Activated CD4-positive, alpha-beta T cell treated with anti-CD3 and anti-CD28 coated beads for 36 hours (primary cell): ENCODE data around the gene ATN1. TPM values are rescaled to one million over a fixed set of nuclear protein-coding genes. Genes with fewer than 3 reads are reported as not detected.
"Not testable (repeated sequence)": the region's sequence is repeated elsewhere in the genome, so short reads cannot be mapped to it uniquely, and the experiment has no call there.

Source experiments
- ATAC-seq: fragments of 200-7000 bp; cut with Tn5 transposase; one replicate; pipeline ENCODE4 v1.10.0; 2021; ENCODE audit warnings: mild to moderate bottlenecking, moderate library complexity
- CTCF ChIA-PET: fragments of 350-600 bp; sonication (Branson Sonifier 250); formaldehyde crosslinking; loops from one replicate; lab custom pipeline; 2021; ENCODE audit warnings: antibody characterized with exemption; lab: Charles Lee
- POLR2A ChIA-PET: fragments of 350-600 bp; sonication (Branson Sonifier 250); formaldehyde crosslinking; loops from one replicate; lab custom pipeline; 2021; ENCODE audit warnings: antibody characterized with exemption, inconsistent platforms; lab: Charles Lee
- DNase-seq: peaks from one replicate; pipeline ENCODE4 v3.0.0-alpha.2; 2020
- H3K27ac Mint-ChIP-seq: one replicate; pipeline ENCODE4 v1.8.0; 2021; ENCODE audit warnings: mixed read lengths
- H3K27me3 Mint-ChIP-seq: one replicate; pipeline ENCODE4 v1.8.0; 2021; ENCODE audit warnings: mixed read lengths
- H3K36me3 Mint-ChIP-seq: one replicate; pipeline ENCODE4 v1.8.0; 2021; ENCODE audit warnings: low read depth, mixed read lengths
- H3K4me1 Mint-ChIP-seq: one replicate; pipeline ENCODE4 v1.8.0; 2021; ENCODE audit warnings: mixed read lengths
- H3K4me3 Mint-ChIP-seq: one replicate; pipeline ENCODE4 v1.8.0; 2021; ENCODE audit warnings: mild to moderate bottlenecking, moderate library complexity, mixed read lengths
- H3K9me3 Mint-ChIP-seq: one replicate; pipeline ENCODE4 v1.8.0; 2021; ENCODE audit warnings: low read depth, mixed read lengths
- intact Hi-C, 2 experiments: fragments of 100-400 bp; cut with DNase I in 1 of 2; cut with micrococcal nuclease in 1 of 2; formaldehyde crosslinking; loops; one replicate each; pipeline versions ENCODE4 v1.14.2 to v1.15.1; 2022 to 2024; cut with DNase I, micrococcal nuclease
- total RNA-seq, 2 experiments: library from RNA; stranded (reverse); gene quantifications; one replicate each; pipeline ENCODE4 v1.2.3, GENCODE V29; 2021

Gene ATN1
- total RNA-seq, 2 experiments from 2014 or later = 32.2 to 32.4 TPM

- intact Hi-C loops = loop anchor here (1.0 to 2.0 kb wide), 15 partner anchors 13 to 298 kb away; partner anchors contain the start of genes LRRC23 (in 2 of the 2), SPSB2 (in 2 of the 2), USP5 (in 2 of the 2) and CHD4 (in 1 of the 2)
- peak; percentile 94 for ATAC-seq
- DNase-seq = peak; percentile 100
- Mint-ChIP-seq H3K4me1 (peaks cover 12% of the 10 kb centered on the region), H3K27me3 (no peaks in the 10 kb centered on the region), H3K36me3 (peaks cover 5% of the 10 kb centered on the region), H3K27ac (peak overlapping the region; percentile 94), H3K4me3 (peak overlapping the region; percentile 87), H3K9me3 (no peaks in the 10 kb centered on the region)
- ChIA-PET POLR2A (interaction anchor here (0.6 to 1.7 kb wide), 11 partner anchors 9 to 351 kb away, joined by 3 to 18 read pairs (median 4); partner anchors contain the start of genes C12orf57, ENO2, RNU7-1 and SPSB2), CTCF (interaction anchor here (0.6 to 2.0 kb wide), 31 partner anchors 9 to 753 kb away, joined by 3 to 38 read pairs (median 4); partner anchors contain the start of genes CDCA3, COPS7A, LRRC23 and SPSB2)
Measured at GRCh38 chr12:6890789-6891645, 36.7 kb upstream of the ATN1 start.

GRCh38 chr12:6891646-6892001 is 36.1 kb upstream of the ATN1 start:
- peak overlapping the region; percentile 94 for H3K27ac Mint-ChIP-seq
- ChIA-PET POLR2A (interaction anchor here (0.6 to 1.7 kb wide), 9 partner anchors 10 to 352 kb away, joined by 3 to 18 read pairs (median 4); partner anchors contain the start of genes C12orf57, RNU7-1 and SPSB2), CTCF (interaction anchor here (0.7 to 2.0 kb wide), 27 partner anchors 9 to 355 kb away, joined by 3 to 38 read pairs (median 5); partner anchors contain the start of genes CDCA3, COPS7A, LRRC23 and SPSB2)
- H3K27me3 Mint-ChIP-seq = no peaks in the 10 kb centered on the region
- intact Hi-C loops = loop anchor here (1.0 to 2.0 kb wide), 15 partner anchors 13 to 298 kb away; partner anchors contain the start of genes LRRC23 (in 2 of the 2), SPSB2 (in 2 of the 2), USP5 (in 2 of the 2) and CHD4 (in 1 of the 2)
- peak; percentile 40 for DNase-seq
- peaks cover 12% of the 10 kb centered on the region for H3K4me1 Mint-ChIP-seq
- peak overlapping the region; percentile 87 for H3K4me3 Mint-ChIP-seq
- ATAC-seq = peak; percentile 24
- peaks cover 5% of the 10 kb centered on the region for H3K36me3 Mint-ChIP-seq
- no peaks in the 10 kb centered on the region for H3K9me3 Mint-ChIP-seq

GRCh38 chr12:6892683-6893082 is 35.1 kb upstream of the ATN1 start:
- H3K36me3 Mint-ChIP-seq, H3K27me3 Mint-ChIP-seq, H3K9me3 Mint-ChIP-seq, ATAC-seq, POLR2A ChIA-PET, DNase-seq, intact Hi-C loops: not testable (repeated sequence)
- H3K4me1 Mint-ChIP-seq = peaks cover 12% of the 10 kb centered on the region
- peak overlapping the region; percentile 87 for H3K4me3 Mint-ChIP-seq
- CTCF ChIA-PET = interaction anchor here (0.6 to 2.0 kb wide), 4 partner anchors 8 to 76 kb away, joined by 3 to 9 read pairs (median 4); no protein-coding TSS in a partner anchor
- H3K27ac Mint-ChIP-seq = peak overlapping the region; percentile 58

- H3K27me3 Mint-ChIP-seq = no peaks in the 10 kb centered on the region
- POLR2A ChIA-PET = no interaction called here
- ATAC-seq = no peak
Measured at GRCh38 chr12:6894321-6894720, 33.4 kb upstream of the ATN1 start.

GRCh38 chr12:6896846-6897435 is 30.8 kb upstream of the ATN1 start:
- Mint-ChIP-seq H3K27ac (no peak overlapping the region), H3K36me3 (no peaks in the 10 kb centered on the region), H3K9me3 (no peaks in the 10 kb centered on the region), H3K4me1 (peaks cover 19% of the 10 kb centered on the region), H3K4me3 (no peak overlapping the region), H3K27me3 (no peaks in the 10 kb centered on the region)
- no peak for DNase-seq
- CTCF ChIA-PET = interaction anchor here (0.7 to 1.0 kb wide), 3 partner anchors 17 to 34 kb away, joined by 3 to 4 read pairs (median 3); partner anchors contain the start of genes ENO2 and SPSB2
- POLR2A ChIA-PET = no interaction called here
- intact Hi-C loops = no loop called here
- ATAC-seq = no peak

More at GRCh38 chr12:6894321-6894720, 33.4 kb upstream of the ATN1 start:
- intact Hi-C loops = no loop called here
- Mint-ChIP-seq H3K36me3 (peaks cover 5% of the 10 kb centered on the region), H3K4me3 (no peak overlapping the region), H3K9me3 (no peaks in the 10 kb centered on the region), H3K27ac (no peak overlapping the region), H3K4me1 (peaks cover 12% of the 10 kb centered on the region)
- DNase-seq = no peak
- CTCF ChIA-PET = interaction anchor here (1.2 kb wide), 1 partner anchor 25 kb away, joined by 5 read pairs; no protein-coding TSS in a partner anchor

GRCh38 chr12:6899427-6899826 is 28.3 kb upstream of the ATN1 start:
- POLR2A ChIA-PET = no interaction called here

GRCh38 chr12:6899837-6900519 is 27.8 kb upstream of the ATN1 start:
- POLR2A ChIA-PET = no interaction called here
- Mint-ChIP-seq H3K36me3 (no peaks in the 10 kb centered on the region), H3K9me3 (no peaks in the 10 kb centered on the region), H3K27me3 (no peaks in the 10 kb centered on the region), H3K27ac (no peak overlapping the region), H3K4me3 (no peak overlapping the region), H3K4me1 (peaks cover 16% of the 10 kb centered on the region)
- intact Hi-C loops = loop anchor here in 1 of 2 experiments (5.0 kb wide), 1 partner anchor 33 kb away; the partner anchor contains the start of gene TPI1
- CTCF ChIA-PET = interaction anchor here (0.6 to 1.8 kb wide), 5 partner anchors 8 to 400 kb away, joined by 3 to 9 read pairs (median 3); no protein-coding TSS in a partner anchor
- DNase-seq (peak; percentile 55), ATAC-seq (no peak)

More at GRCh38 chr12:6899427-6899826, 28.3 kb upstream of the ATN1 start:
- H3K27me3 Mint-ChIP-seq = no peaks in the 10 kb centered on the region
- no peak for ATAC-seq
- no peaks in the 10 kb centered on the region for H3K36me3 Mint-ChIP-seq
- CTCF ChIA-PET = interaction anchor here (0.6 to 1.8 kb wide), 6 partner anchors 8 to 399 kb away, joined by 3 to 9 read pairs (median 3); no protein-coding TSS in a partner anchor
- H3K4me1 Mint-ChIP-seq = peaks cover 16% of the 10 kb centered on the region
- intact Hi-C loops = no loop called here
- H3K27ac Mint-ChIP-seq = no peak overlapping the region
- no peak for DNase-seq
- no peaks in the 10 kb centered on the region for H3K9me3 Mint-ChIP-seq
- no peak overlapping the region for H3K4me3 Mint-ChIP-seq

- Mint-ChIP-seq H3K27me3 (no peaks in the 10 kb centered on the region), H3K9me3 (no peaks in the 10 kb centered on the region), H3K4me3 (no peak overlapping the region), H3K4me1 (peaks cover 16% of the 10 kb centered on the region), H3K27ac (no peak overlapping the region), H3K36me3 (no peaks in the 10 kb centered on the region)
- no peak for ATAC-seq
- intact Hi-C loops = loop anchor here in 1 of 2 experiments (5.0 kb wide), 1 partner anchor 35 kb away; the partner anchor contains the start of gene TPI1
- POLR2A ChIA-PET = no interaction called here
- CTCF ChIA-PET = interaction anchor here (0.6 to 1.6 kb wide), 4 partner anchors 11 to 33 kb away, joined by 3 to 6 read pairs (median 6); partner anchors contain the start of gene SPSB2
- DNase-seq = no peak
Measured at GRCh38 chr12:6902448-6902847, 25.3 kb upstream of the ATN1 start.

- DNase-seq (no peak), ATAC-seq (no peak)
- no peak overlapping the region for H3K27ac Mint-ChIP-seq
- H3K9me3 Mint-ChIP-seq = no peaks in the 10 kb centered on the region
- intact Hi-C loops = loop anchor here (1.0 to 5.0 kb wide), 9 partner anchors 12 to 286 kb away; partner anchors contain the start of genes USP5 (in 2 of the 2), COPS7A (in 1 of the 2), EMG1 (in 1 of the 2) and LPCAT3 (in 1 of the 2)
- peaks cover 16% of the 10 kb centered on the region for H3K4me1 Mint-ChIP-seq
- H3K4me3 Mint-ChIP-seq = no peak overlapping the region
- CTCF ChIA-PET = interaction anchor here (0.7 to 3.8 kb wide), 3 partner anchors 12 to 736 kb away, joined by 3 to 23 read pairs (median 6); partner anchors contain the start of gene SPSB2
- H3K36me3 Mint-ChIP-seq = no peaks in the 10 kb centered on the region
- H3K27me3 Mint-ChIP-seq = no peaks in the 10 kb centered on the region
- POLR2A ChIA-PET = no interaction called here
Measured at GRCh38 chr12:6903722-6904121, 24.0 kb upstream of the ATN1 start.
